Activated naive CD8-positive, alpha-beta T cell (primary cell): ENCODE results near the gene MYPOP.
"Not testable (repeated sequence)": the region's sequence is repeated elsewhere in the genome, so short reads cannot be mapped to it uniquely, and the experiment has no call there.

Experiments used
- H3K27ac Mint-ChIP-seq: one replicate; pipeline ENCODE4 v1.8.0; 2021; ENCODE audit warnings: mixed read lengths
- H3K27me3 Mint-ChIP-seq: one replicate; pipeline ENCODE4 v1.8.0; 2021; ENCODE audit warnings: mixed read lengths
- H3K36me3 Mint-ChIP-seq: one replicate; pipeline ENCODE4 v1.8.0; 2021; ENCODE audit warnings: mixed read lengths
- H3K4me1 Mint-ChIP-seq: one replicate; pipeline ENCODE4 v1.8.0; 2021; ENCODE audit warnings: low read depth, mixed read lengths
- H3K4me3 Mint-ChIP-seq: one replicate; pipeline ENCODE4 v1.8.0; 2021; ENCODE audit warnings: mild to moderate bottlenecking, mixed read lengths
- H3K9me3 Mint-ChIP-seq: one replicate; pipeline ENCODE4 v1.8.0; 2021; ENCODE audit warnings: low read depth, mixed read lengths

The MYPOP gene

DNA sequence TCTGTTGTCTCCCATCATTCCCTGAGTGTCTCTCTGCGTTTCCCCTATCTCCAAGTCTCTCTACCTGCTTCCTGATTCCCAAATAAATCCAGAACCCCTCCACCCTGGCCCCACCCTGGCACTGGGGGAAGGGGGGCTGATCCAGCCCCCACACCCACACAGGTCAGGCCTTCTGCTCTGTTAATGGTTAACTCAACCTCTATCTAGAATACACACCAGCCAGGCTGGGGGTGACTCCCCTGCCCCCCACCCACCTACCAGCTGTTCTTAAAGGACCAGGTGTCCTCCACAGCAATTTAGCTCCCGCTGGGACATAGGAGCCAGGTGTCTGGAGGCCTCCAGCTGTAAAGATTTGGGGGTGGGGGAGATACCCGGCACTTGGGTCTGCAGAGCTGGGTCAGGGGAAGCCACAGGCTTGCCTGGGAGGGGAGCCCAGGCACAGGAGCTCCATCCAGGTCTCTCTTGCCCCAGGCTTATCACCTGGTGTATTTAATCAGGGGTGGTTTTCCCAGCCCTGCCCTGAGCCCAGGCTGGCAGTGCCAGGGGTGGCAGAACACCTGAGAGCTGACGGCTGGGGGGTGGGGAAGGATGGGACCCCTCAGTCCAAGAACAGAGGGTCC, 20.4 kb downstream of the MYPOP start:
- Mint-ChIP-seq H3K9me3 (no peaks in the 10 kb centered on the region), H3K27ac (no peak overlapping the region), H3K27me3 (peaks cover 7% of the 10 kb centered on the region), H3K36me3 (peaks cover 3% of the 10 kb centered on the region), H3K4me3 (no peak overlapping the region), H3K4me1 (peaks cover 28% of the 10 kb centered on the region)

DNA sequence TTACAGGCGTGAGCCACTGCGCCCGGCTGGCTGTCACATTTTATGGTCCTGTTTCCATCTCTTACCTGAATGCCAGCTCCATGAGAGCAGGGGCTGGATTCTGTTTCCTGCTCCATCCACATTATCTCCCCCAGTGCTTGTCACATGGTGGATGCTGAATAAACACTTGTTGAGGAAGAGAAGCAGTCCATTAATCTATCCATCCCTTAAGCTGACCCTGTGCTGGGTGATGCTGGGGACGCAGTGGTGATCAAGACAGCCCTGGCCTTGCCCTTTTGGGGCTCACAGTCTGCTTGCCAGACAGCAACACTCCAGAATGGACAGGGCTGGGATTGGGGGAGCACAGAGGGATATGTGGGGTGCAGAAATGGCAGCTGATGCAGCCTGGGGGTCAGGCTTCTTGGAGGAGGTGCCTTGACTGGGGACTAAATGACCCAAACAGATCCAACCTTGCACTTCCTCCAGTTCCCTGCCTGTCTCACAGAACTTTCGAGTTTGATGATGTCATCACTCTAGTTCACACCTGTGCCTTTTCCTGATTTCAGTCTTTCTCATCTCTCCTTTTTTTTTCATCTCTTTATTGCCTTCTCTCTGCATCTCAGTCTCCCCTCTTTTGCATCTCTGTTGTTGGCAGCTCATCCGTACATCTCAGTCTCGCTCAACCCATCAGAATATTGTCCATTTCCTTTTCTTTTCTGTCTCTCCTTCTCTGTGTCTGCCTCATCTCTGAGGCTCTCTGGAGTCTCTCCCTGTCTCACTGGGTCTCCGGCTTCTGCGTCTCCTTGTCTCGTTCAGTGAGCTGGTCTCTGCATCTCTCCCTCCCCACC, 21.1 kb downstream of the MYPOP start:
- H3K27me3 Mint-ChIP-seq = peaks cover 9% of the 10 kb centered on the region
- H3K4me1 Mint-ChIP-seq = peaks cover 29% of the 10 kb centered on the region
- no peak overlapping the region for H3K27ac Mint-ChIP-seq
- H3K9me3 Mint-ChIP-seq = no peaks in the 10 kb centered on the region
- H3K36me3 Mint-ChIP-seq = peaks cover 3% of the 10 kb centered on the region
- no peak overlapping the region for H3K4me3 Mint-ChIP-seq

GRCh38 chr19:45879971-45880370, 22.4 kb downstream of the MYPOP start:
- Mint-ChIP-seq H3K4me1 (peaks cover 32% of the 10 kb centered on the region), H3K27ac (no peak overlapping the region), H3K36me3 (peaks cover 3% of the 10 kb centered on the region), H3K4me3 (no peak overlapping the region), H3K9me3 (no peaks in the 10 kb centered on the region), H3K27me3 (peaks cover 12% of the 10 kb centered on the region)

DNA sequence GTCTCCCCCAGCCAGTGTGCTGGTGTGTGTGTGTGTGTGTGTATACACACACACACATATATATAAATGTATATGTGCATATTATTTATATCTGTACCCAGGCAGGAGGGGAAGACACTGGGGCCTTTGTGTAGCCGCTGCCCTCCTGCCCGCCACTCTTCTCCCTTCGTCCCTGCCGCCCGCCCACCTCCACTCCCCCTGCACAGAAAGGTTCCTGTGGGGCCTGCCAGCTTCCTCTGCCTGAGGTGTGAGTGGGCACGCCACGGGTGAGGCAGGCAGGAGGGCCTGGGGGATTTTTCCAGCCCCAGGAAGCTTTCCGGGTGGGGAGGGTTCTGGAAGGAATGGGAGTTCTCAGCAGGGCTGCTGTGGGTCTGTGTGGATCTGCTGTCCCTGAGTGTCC, 23.4 kb downstream of the MYPOP start:
- H3K9me3 Mint-ChIP-seq = no peaks in the 10 kb centered on the region
- H3K36me3 Mint-ChIP-seq = peaks cover 3% of the 10 kb centered on the region
- no peak overlapping the region for H3K27ac Mint-ChIP-seq
- H3K4me3 Mint-ChIP-seq = no peak overlapping the region
- H3K4me1 Mint-ChIP-seq = peaks cover 28% of the 10 kb centered on the region
- peaks cover 15% of the 10 kb centered on the region for H3K27me3 Mint-ChIP-seq

DNA sequence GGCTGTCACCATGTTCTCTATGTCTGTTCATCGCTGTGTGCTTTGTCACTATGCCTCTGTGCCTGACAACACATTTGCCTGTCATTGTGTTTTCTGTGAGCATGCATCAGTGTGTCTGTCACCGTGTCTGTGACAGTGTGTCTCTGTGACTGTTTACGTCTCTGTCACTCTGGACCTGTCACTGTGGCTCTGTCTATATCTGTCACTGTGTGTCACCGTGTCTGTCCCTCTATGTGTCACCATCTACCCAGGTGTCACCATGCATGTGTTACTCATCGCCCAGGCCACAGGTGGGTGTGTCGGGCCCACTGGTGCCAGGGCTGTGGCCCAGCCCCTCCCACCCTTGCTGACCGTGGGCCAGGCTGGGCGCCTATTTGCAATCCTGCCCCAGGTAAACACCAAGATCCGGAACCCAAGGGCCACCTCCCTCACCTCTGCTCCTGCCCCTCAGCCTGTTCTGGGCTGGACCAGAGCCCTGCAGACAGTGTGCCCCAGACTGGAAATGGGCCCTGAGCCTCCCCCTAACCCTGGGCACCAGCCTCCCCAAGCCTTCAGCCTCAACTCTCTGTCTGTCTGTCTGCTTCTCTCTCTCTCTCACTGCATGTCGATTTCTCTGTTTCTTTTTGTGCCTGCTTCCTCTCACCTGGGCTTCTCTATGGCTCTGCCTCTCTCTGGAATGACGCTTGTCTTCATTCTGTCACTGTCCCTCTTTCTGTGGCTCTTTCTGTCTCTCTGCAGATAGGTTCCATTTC, 24.2 kb downstream of the MYPOP start:
- peaks cover 15% of the 10 kb centered on the region for H3K27me3 Mint-ChIP-seq
- no peak overlapping the region for H3K4me3 Mint-ChIP-seq
- no peaks in the 10 kb centered on the region for H3K9me3 Mint-ChIP-seq
- H3K4me1 Mint-ChIP-seq = peaks cover 21% of the 10 kb centered on the region
- peaks cover under 1% of the 10 kb centered on the region for H3K36me3 Mint-ChIP-seq
- peak overlapping the region; percentile 41 for H3K27ac Mint-ChIP-seq

- Mint-ChIP-seq H3K27ac (no peak overlapping the region), H3K4me1 (peaks cover 15% of the 10 kb centered on the region), H3K9me3 (no peaks in the 10 kb centered on the region), H3K27me3 (peaks cover 15% of the 10 kb centered on the region), H3K36me3 (no peaks in the 10 kb centered on the region), H3K4me3 (peak overlapping the region; percentile 43)
Observed at GRCh38 chr19:45876411-45877197, 25.8 kb downstream of the MYPOP start.

- Mint-ChIP-seq H3K36me3 (no peaks in the 10 kb centered on the region), H3K4me1 (peaks cover 12% of the 10 kb centered on the region), H3K9me3 (no peaks in the 10 kb centered on the region), H3K27me3 (peaks cover 15% of the 10 kb centered on the region), H3K27ac (no peak overlapping the region), H3K4me3 (peak overlapping the region; percentile 43)
Observed at GRCh38 chr19:45876161-45876410, 26.3 kb downstream of the MYPOP start.

- Mint-ChIP-seq H3K27ac (no peak overlapping the region), H3K4me1 (peaks cover 12% of the 10 kb centered on the region), H3K9me3 (no peaks in the 10 kb centered on the region), H3K4me3 (no peak overlapping the region), H3K27me3 (peaks cover 15% of the 10 kb centered on the region), H3K36me3 (no peaks in the 10 kb centered on the region)
Observed at GRCh38 chr19:45874620-45874966, 27.8 kb downstream of the MYPOP start.

- peaks cover 12% of the 10 kb centered on the region for H3K4me1 Mint-ChIP-seq
- no peak overlapping the region for H3K4me3 Mint-ChIP-seq
- peaks cover 12% of the 10 kb centered on the region for H3K27me3 Mint-ChIP-seq
- H3K9me3 Mint-ChIP-seq = no peaks in the 10 kb centered on the region
- H3K27ac Mint-ChIP-seq = no peak overlapping the region
- H3K36me3 Mint-ChIP-seq = no peaks in the 10 kb centered on the region
Observed at GRCh38 chr19:45873219-45873772, 29.1 kb downstream of the MYPOP start.

DNA sequence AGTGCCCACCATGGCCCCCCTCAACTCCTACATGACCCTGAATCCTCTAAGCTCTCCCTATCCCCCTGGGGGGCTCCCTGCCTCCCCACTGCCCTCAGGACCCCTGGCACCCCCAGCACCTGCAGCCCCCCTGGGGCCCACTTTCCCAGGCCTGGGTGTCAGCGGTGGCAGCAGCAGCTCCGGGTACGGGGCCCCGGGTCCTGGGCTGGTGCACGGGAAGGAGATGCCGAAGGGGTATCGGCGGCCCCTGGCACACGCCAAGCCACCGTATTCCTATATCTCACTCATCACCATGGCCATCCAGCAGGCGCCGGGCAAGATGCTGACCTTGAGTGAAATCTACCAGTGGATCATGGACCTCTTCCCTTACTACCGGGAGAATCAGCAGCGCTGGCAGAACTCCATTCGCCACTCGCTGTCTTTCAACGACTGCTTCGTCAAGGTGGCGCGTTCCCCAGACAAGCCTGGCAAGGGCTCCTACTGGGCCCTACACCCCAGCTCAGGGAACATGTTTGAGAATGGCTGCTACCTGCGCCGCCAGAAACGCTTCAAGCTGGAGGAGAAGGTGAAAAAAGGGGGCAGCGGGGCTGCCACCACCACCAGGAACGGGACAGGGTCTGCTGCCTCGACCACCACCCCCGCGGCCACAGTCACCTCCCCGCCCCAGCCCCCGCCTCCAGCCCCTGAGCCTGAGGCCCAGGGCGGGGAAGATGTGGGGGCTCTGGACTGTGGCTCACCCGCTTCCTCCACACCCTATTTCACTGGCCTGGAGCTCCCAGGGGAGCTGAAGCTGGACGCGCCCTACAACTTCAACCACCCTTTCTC, 30.1 kb downstream of the MYPOP start:
- no peaks in the 10 kb centered on the region for H3K36me3 Mint-ChIP-seq
- H3K27ac Mint-ChIP-seq = no peak overlapping the region
- H3K27me3 Mint-ChIP-seq = peaks cover 8% of the 10 kb centered on the region

DNA sequence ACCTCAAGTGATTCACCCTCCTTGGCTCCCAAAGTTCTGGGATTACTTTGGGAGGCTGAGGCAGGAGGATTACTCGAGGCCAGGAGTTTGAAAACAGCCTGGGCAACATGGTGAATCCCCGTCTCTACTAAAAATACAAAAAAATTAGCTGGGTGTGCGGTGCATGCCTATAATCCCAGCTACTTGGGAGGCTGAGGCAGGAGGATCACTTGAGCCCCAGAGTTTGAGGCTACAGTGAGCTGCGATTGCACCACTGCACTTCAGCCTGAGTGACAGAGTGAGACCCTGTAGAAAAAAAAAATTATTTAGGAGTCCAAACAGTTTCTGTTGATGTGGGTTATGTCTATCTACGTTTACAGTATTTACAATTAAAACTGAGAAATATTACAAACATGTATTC, 31.6 kb downstream of the MYPOP start:
- Mint-ChIP-seq H3K27ac (no peak overlapping the region), H3K4me3 (no peak overlapping the region), H3K4me1 (no peaks in the 10 kb centered on the region), H3K27me3 (peaks cover 2% of the 10 kb centered on the region), H3K9me3 (no peaks in the 10 kb centered on the region), H3K36me3 (no peaks in the 10 kb centered on the region)

More for the DNA sequence above, 30.1 kb downstream of the MYPOP start:
- Mint-ChIP-seq H3K4me1 (peaks cover 7% of the 10 kb centered on the region), H3K4me3 (no peak overlapping the region), H3K9me3 (no peaks in the 10 kb centered on the region)

GRCh38 chr19:45867241-45867640, 35.2 kb downstream of the MYPOP start:
- H3K4me3 Mint-ChIP-seq, H3K9me3 Mint-ChIP-seq, H3K27ac Mint-ChIP-seq, H3K27me3 Mint-ChIP-seq, H3K36me3 Mint-ChIP-seq: not testable (repeated sequence)
- peaks cover 16% of the 10 kb centered on the region for H3K4me1 Mint-ChIP-seq

- Mint-ChIP-seq H3K27me3 (peaks cover 4% of the 10 kb centered on the region), H3K27ac (no peak overlapping the region), H3K4me3 (no peak overlapping the region), H3K9me3 (no peaks in the 10 kb centered on the region), H3K4me1 (peaks cover 22% of the 10 kb centered on the region), H3K36me3 (no peaks in the 10 kb centered on the region)
Observed at GRCh38 chr19:45866400-45867176, 35.8 kb downstream of the MYPOP start.
